Vagina (tissue), 2 donors: Measurements from ENCODE around the gene FAM110C.

Experiments
- CTCF ChIP-seq, 3 experiments: fragments of 450-650 bp in 2 of 3; fragments of 200-600 bp in 1 of 3; sonication (generic) in 1 of 3; IDR thresholded peaks; one replicate each; pipeline ENCODE4 v1.5.1; 2017 to 2019; ENCODE audit warnings: antibody characterized with exemption in 3 of 3, mild to moderate bottlenecking in 2 of 3, moderate library complexity in 2 of 3
- POLR2A ChIP-seq, 2 donors: fragments of 450-650 bp; IDR thresholded peaks; one replicate each; pipeline ENCODE4 v1.6.1; 2017; ENCODE audit warnings: antibody characterized with exemption in 2 of 2, mild to moderate bottlenecking in 2 of 2, moderate library complexity in 2 of 2
- POLR2AphosphoS5 ChIP-seq, 2 donors: sonication (generic); formaldehyde crosslinking; IDR thresholded peaks; one replicate each; pipeline ENCODE4 v1.9.0; 2017; ENCODE audit warnings: antibody characterized with exemption in 2 of 2, mild to moderate bottlenecking in 2 of 2, low read depth in 1 of 2; ENCODE audit not compliant: insufficient read depth in 1 of 2

DNA sequence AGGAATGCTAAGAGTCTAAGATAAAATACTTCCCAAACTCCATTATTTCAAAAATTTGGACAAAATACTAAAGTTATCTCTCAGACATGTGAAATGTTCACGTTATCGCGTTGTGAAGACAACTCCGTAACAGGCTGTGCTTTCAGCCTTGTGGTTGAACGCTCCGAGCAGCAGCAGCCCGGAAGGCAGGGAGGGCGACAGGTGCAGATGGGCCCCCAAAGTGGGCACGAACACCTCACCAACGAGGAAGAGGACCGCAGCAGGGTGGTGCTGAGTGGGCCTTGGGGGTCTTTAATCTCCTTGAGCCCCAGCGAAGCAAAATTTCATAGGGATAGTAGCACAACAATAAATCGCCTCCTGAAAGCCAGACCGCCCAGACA lies 1.0 kb upstream of the FAM110C start:
- TF ChIP-seq CTCF (IDR thresholded peaks at IDR 0.05) (no peak), POLR2AphosphoS5 (IDR thresholded peaks at IDR 0.05; ENCODE audit: insufficient read depth in 1 of 2, low read depth in 1 of 2) (no peak), POLR2A (IDR thresholded peaks at IDR 0.05) (no peak)
